ENCODE results near the gene HOXC9. TPM values are rescaled to one million over a fixed set of nuclear protein-coding genes. Genes with fewer than 3 reads are reported as not detected.

HOXC9 gene
- total and polyA plus RNA-seq, 2 of the 4 experiments (the other 2 are of a cell fraction) = 0.26 TPM; not detected in 1

GRCh38 chr12:54026640-54027441 lies 26.9 kb downstream of the HOXC9 start (continued):
- TF ChIP-seq ELK1 (IDR thresholded peaks at IDR 0.05; ENCODE audit: borderline replicate concordance, low read depth, low read length) (no peak), RAD21 (IDR thresholded peaks at IDR 0.05; ENCODE audit: low read length) (no peak), RFX5 (IDR thresholded peaks at IDR 0.05; ENCODE audit: low read depth, low read length) (no peak)

- Histone ChIP-seq H2BK15ac (ENCODE audit: low read depth, low read length) (no peak overlapping the region), H3K18ac (ENCODE audit: low read depth, low read length) (no peak overlapping the region), H3K4me2 (ENCODE audit: low read depth, low read length) (no peak overlapping the region), H3K27me3 (ENCODE audit: control insufficient read depth, insufficient read depth, low read length) (peaks cover 86% of the 10 kb centered on the region), H2BK5ac (ENCODE audit: low read depth, low read length, poor library complexity, severe bottlenecking) (no peak overlapping the region), H3K23ac (ENCODE audit: low read depth, low read length) (no peak overlapping the region), H3K36me3 (ENCODE audit: control insufficient read depth, insufficient read depth, low read length) (no peaks in the 10 kb centered on the region), H2BK120ac (ENCODE audit: low read depth, low read length) (no peak overlapping the region), H3K27ac (ENCODE audit: insufficient read depth, low read length) (no peak overlapping the region), H3K9me3 (ENCODE audit: control insufficient read depth, insufficient read depth, low read length) (peaks cover 4% of the 10 kb centered on the region; the same call in 1 of the 2 replicates), H2AK9ac (replicated peaks; ENCODE audit: low read depth, low read length, poor library complexity) (no peak overlapping the region), H3K4me1 (ENCODE audit: control insufficient read depth, insufficient read depth, low read length) (no peaks in the 10 kb centered on the region), H3K56ac (ENCODE audit: extremely low read depth, insufficient read depth, low read length) (no peak overlapping the region), H2AFZ (replicated peaks; ENCODE audit: low read length, poor library complexity) (no peak overlapping the region), H2BK20ac (ENCODE audit: low read depth, low read length) (no peak overlapping the region), H4K20me1 (ENCODE audit: insufficient read depth, low read length) (no peaks in the 10 kb centered on the region), H4K8ac (ENCODE audit: low read depth in 2 of 2, low read length in 2 of 2) (no peak overlapping the region), H3K14ac (replicated peaks; ENCODE audit: low read depth, low read length) (no peak overlapping the region), H4K5ac (ENCODE audit: low read depth, low read length) (no peak overlapping the region), H3K9ac (ENCODE audit: low read depth, low read length) (no peak overlapping the region), H3K9me1 (ENCODE audit: insufficient read depth, low read length) (no peaks in the 10 kb centered on the region), H2AK5ac (ENCODE audit: low read depth, low read length) (no peak overlapping the region), H3K79me1 (ENCODE audit: low read depth in 1 of 2, low read length in 2 of 2) (no peaks in the 10 kb centered on the region), H3K4me3 (ENCODE audit: insufficient read depth, low read depth, low read length) (no peak overlapping the region), H3K4ac (ENCODE audit: low read depth, low read length) (no peak overlapping the region), H4K91ac (ENCODE audit: insufficient read depth, low read depth, low read length) (no peak overlapping the region)
- no peak for DNase-seq
- 100% methylated on average over 1 of the region's 3 CpGs; no CpG with 5 or more reads in 1 of the 2 experiments for WGBS, 2 experiments (ENCODE audit: extremely low coverage in 2 of 2, insufficient read length in 1 of 2)
- TF ChIP-seq ELK1 (IDR thresholded peaks at IDR 0.05; ENCODE audit: borderline replicate concordance, low read depth, low read length) = no peak
- CTCF ChIA-PET = no interaction called here
- ATAC-seq (ENCODE audit: low read depth) = no peak
- dilution Hi-C loops (cut with HindIII; ENCODE audit: low sequenced_read_pairs, unreplicated experiment) = no loop called here
- POLR2A ChIA-PET (ENCODE audit: unreplicated experiment) = interaction anchor here (0.6 kb wide), 1 partner anchor 565 kb away, joined by 7 read pairs; no protein-coding TSS in a partner anchor
- intact Hi-C loops (cut with micrococcal nuclease) = no loop called here
- in situ Hi-C loops (cut with MboI; ENCODE audit: low sequenced_read_pairs) = no loop called here
- no TSS peak for BruUV-seq (replicated peaks)
Observed at GRCh38 chr12:54027442-54027786, 27.5 kb downstream of the HOXC9 start.
